Cardiac septum (tissue), 1 donor: Measurements from ENCODE around the gene EGFR. TPM values are rescaled to one million over a fixed set of nuclear protein-coding genes. Genes with fewer than 3 reads are reported as not detected.
"Not testable (repeated sequence)": the region's sequence is repeated elsewhere in the genome, so short reads cannot be mapped to it uniquely, and the experiment has no call there.

ENCODE experiments used
- DNase-seq: peaks from one replicate; pipeline ENCODE4 v3.0.0-alpha.2; 2020; ENCODE audit warnings: low spot score
- intact Hi-C: fragments of 100-400 bp; cut with DNase I; formaldehyde crosslinking; loops from one replicate; pipeline ENCODE4 v1.14.0; 2022
- total RNA-seq: library from RNA; stranded (reverse); fragmentation: NEBNext Ultra II Directional; extraction: Animal tissue kit (Norgen Biotek cat#: 25700); gene quantifications from one replicate; pipeline ENCODE4 v1.2.1, GENCODE V29; 2021
- donor health status: DM: no; HTN: no; CAD: no.

Gene EGFR
- total RNA-seq, 1 donor from 2014 or later: 7.6 TPM

GRCh38 chr7:55149001-55149400 is 130.2 kb downstream of the EGFR start:
- DNase-seq: no peak
- intact Hi-C loops: no loop called here

GRCh38 chr7:55150166-55150565 is 131.3 kb downstream of the EGFR start:
- DNase-seq: no peak

GRCh38 chr7:55150709-55151451 is 132.1 kb downstream of the EGFR start:
- intact Hi-C loops: no loop called here
- no peak for DNase-seq

More at GRCh38 chr7:55150166-55150565, 131.3 kb downstream of the EGFR start:
- intact Hi-C loops: no loop called here

- intact Hi-C loops: no loop called here
- no peak for DNase-seq
Measured at GRCh38 chr7:55152516-55152915, 133.7 kb downstream of the EGFR start.

GRCh38 chr7:55154096-55154495 is 135.3 kb downstream of the EGFR start:
- no peak for DNase-seq
- intact Hi-C loops: no loop called here

GRCh38 chr7:55155351-55156117 is 136.7 kb downstream of the EGFR start:
- no peak for DNase-seq
- intact Hi-C loops: no loop called here

- no peak for DNase-seq
- intact Hi-C loops: no loop called here
Measured at GRCh38 chr7:55156919-55157763, 138.3 kb downstream of the EGFR start.

GRCh38 chr7:55157764-55158105 is 138.9 kb downstream of the EGFR start:
- DNase-seq: no peak
- intact Hi-C loops: no loop called here

GRCh38 chr7:55158541-55159382 is 139.9 kb downstream of the EGFR start:
- no peak for DNase-seq
- intact Hi-C loops: no loop called here

GRCh38 chr7:55160539-55160938 is 141.7 kb downstream of the EGFR start:
- intact Hi-C loops: no loop called here
- no peak for DNase-seq

GRCh38 chr7:55161154-55161687 is 142.4 kb downstream of the EGFR start:
- DNase-seq: no peak
- intact Hi-C loops: no loop called here

- intact Hi-C loops: no loop called here
- DNase-seq: no peak
Measured at GRCh38 chr7:55162476-55162875, 143.7 kb downstream of the EGFR start.

- no peak for DNase-seq
- intact Hi-C loops: no loop called here
Measured at GRCh38 chr7:55163733-55164132, 144.9 kb downstream of the EGFR start.

- intact Hi-C loops: no loop called here
- DNase-seq: no peak
Measured at GRCh38 chr7:55164527-55164926, 145.7 kb downstream of the EGFR start.

- intact Hi-C loops: no loop called here
- DNase-seq: no peak
Measured at GRCh38 chr7:55165176-55165861, 146.5 kb downstream of the EGFR start.

- intact Hi-C loops, DNase-seq: not testable (repeated sequence)
Measured at GRCh38 chr7:55167296-55167695, 148.5 kb downstream of the EGFR start.

GRCh38 chr7:55170335-55171069 is 151.7 kb downstream of the EGFR start:
- intact Hi-C loops: no loop called here
- DNase-seq: no peak

- DNase-seq: no peak
- intact Hi-C loops: no loop called here
Measured at GRCh38 chr7:55171157-55171556, 152.3 kb downstream of the EGFR start.
